DMS153 (cell line): Measurements from ENCODE around the gene SYNGAP1.
A peak's percentile ranks its signal among the peaks of the same experiment; 100 is the strongest.

Experiments
- DNase-seq: peaks from one replicate; lab custom pipeline; 2025; lab: John Stamatoyannopoulos, UW

The SYNGAP1 gene

DNA sequence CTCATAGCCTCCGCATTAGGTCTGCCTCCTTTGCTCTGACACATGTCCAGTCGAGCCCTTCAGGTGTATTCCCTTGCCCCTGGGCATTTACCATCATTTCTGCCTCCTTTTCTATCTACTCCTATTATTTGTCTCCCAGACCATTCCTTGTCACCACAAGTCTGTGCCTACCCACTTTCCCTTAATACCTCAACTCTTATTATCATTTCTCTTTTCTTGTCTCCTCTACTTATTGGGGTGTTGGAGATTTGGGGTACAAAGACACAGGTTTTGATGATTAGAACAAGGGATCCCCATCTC lies 1.4 kb downstream of the SYNGAP1 start:
- DNase-seq = no peak

DNA sequence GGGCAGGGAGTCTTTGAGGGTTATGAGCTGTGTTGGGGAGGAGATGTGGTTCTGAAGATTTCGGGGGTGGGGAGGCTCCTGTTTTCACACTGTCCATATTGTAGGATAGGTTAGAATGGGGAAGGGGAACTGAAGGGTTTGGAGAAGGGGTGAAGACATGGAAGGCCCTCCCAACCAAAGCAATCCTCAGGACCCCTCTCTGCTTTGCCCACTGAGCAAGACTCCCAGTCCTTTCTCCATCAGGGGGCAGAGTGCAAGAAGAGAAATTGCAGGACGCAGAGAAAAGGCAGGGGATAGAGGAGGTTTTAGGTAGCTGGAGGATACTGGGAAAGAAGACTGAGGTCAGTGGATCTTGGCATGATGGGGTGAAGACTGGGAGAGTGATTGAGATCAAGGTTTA lies 3.9 kb downstream of the SYNGAP1 start:
- DNase-seq = no peak

DNA sequence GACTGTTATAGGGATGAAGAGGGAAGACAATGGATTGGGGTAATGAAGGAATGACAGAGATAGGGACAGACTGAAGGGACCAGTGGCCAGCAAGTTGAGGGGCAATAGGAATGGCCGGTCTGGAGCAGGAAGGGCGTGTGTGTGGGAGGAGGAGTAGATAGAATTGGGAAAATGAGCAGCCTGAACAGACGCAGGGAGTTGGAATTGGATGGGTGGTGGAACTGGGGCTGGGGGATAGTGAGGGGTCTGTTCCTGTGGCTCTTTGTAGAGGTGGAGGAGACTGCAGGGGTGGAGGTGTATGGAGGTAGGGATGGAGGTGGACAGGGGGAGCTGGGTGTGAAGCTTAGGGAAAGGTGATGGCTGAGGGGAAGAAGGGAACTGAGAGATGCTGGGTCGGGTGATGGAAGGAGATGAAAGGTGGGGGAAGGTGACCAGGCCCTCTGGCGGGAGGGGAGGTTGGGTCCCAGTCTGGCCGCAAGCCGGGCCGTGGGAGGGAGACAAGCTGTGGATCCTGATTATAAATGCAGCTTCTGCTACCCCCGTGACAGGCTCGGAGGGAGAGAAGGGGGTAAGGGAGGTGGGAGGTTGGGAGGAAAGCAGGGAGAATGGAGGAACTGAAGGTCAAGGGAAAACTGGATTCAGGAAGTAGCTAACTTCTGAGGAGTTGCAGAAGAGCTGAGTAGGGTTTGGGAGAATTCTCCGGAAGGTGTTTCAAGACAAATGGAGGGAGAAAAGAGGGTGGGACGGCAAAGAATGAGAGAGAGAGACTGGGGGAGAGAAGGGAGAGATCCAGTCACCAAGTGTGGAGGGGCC lies 5.2 kb downstream of the SYNGAP1 start:
- no peak for DNase-seq

DNA sequence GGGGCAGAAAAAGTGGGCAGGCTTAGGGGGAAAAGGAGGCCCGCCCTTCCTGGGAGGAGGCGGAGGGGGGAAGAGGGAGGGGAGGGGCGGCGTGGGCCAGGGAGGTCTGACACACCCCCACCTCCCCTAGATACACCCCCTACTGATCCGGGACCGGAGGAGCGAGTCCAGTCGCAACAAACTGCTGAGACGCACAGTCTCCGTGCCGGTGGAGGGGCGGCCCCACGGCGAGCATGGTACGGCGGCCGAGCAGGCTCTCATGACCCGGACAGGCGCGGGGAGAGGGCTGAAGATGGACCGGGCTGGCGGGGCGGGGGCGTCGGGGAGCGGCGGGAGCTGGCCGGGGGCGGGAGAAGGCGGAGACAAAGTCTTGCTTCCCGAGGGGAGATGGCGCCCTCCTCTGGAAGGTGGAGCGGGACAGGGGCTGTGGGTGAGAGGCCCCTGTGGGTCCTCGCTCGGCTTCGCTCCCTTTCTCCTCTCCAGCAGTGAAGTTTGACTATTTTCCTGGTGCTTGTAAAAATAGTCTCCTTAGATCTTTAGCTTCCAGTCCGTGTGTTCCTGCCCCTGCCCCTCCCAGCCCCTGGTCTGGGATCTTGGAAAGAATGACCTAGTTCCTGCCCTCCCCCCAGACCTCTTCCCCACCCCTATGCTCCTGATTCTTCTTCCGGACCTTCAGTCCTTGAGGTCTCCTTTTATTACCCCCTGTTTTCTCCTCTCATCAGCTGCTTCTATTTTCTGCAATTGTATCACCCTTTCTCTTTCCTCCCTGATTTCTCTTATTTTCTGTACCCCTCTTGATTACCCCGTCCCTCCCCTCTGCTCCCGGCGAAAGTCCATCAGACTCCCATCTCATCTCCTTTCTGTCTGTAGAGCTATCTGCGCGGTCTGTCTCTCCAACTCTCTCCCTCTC lies 6.1 kb downstream of the SYNGAP1 start:
- peak; percentile 29 for DNase-seq

DNA sequence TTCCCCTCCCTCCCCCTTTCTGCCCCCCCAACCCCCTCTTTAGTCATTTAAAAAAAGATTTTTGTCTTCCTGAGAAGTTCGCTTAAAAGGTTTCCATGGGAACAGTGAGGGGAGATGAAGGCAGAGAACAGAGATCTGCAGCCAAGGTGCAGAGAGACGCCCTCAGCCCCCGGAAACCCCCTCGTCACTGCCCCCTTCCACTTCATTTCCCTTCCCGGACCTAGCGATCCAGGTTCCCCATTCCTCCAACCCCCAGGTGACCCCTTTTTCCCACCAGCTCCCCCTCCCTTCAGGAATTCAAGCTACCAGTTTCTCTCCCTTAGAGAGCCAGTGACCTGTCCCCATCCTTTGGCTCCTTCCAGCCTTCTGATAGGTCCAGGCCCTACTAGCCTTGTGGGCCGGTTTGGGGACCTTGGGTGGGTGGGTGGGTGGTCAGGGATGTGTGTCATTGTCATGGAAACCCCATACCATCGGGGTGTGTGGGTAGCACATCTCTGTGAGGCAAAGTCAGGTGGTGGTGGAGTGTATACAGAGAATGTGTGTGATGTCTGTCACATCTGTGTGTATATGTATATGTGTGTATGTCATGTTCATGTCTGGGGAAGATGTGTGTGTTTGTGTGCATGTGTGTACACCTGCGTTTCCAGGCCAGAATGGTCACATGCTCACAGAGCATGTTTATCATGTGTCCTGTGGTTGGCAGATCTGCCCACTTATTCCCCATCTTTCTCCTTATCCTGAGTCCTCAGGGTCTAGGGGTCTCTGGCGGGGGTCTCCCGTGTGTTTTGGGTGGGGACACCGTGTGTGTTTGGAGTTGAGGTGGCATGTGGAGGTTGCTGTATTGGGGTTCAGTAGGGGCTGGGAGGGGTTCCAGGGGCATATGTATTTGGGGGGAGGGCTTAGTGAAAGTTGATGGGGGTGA lies 7.0 kb downstream of the SYNGAP1 start:
- no peak for DNase-seq

DNA sequence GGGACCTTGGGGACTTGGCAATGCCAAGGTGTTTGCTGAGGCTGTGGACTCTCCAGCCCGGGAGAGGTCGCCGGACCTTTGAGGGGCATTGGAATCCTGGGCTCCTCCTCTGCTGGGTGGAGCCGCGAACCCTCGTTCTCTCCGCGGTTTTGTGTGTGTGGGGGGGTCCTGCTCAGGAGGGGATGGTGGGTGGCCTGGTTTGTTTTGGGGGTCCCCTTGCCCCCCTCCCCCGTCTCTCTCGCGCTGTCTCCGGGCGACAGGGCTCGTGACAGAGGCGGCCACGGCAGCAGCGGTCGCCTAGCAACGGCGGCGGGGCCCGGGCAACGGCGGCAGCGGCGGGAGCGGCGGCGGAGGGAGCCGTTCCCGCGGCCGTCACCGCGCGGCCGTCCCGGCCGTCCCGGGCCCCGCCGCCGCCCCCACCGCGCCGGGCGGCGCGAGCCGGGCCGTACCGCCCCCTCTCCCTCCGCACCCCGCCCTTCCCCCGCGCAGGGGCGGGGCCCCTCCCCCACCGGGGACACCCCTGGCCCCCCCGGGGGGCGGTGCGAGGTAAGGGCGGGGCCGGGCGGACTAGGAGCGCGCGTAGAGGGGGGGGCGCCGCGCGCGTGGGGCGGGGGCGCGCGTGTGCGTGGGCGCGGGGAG lies 7.8 kb downstream of the SYNGAP1 start:
- no peak for DNase-seq

DNA sequence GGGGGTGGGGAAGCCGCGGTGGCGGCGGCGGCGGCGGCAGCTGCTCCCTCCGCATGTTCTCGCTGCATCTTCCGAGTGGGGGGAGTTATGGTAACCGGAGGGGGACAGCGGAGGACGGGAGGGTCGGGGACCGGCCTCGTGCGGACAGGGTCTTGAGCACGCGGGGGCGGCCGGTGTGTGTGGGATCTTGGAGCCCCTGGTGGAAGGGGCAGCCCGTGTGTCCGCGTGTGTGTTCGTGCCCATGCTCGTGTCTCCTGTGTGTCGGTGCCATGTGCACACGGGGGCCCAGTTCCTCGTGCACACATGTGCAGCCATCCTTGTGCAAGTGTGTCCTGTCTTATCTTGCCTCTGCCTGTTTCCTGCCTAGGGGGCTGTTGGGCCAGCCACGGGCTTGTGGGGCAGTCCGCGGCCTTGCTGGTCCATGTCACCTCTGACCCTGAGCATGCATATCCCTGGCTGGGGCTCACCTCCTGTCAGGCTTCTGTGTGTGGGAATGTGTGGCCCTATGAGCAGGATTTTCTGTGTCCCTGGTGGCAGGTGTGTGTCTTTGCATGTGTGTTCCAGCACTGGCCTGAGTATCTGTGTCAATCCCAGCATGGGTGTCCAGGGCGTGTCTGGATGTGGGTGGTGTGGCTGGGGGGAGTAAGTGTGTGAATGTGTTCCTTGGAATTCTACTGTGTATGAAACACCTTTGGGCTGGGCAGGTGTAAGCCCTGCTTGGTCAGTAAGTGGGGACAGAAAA lies 8.5 kb downstream of the SYNGAP1 start:
- DNase-seq = no peak

DNA sequence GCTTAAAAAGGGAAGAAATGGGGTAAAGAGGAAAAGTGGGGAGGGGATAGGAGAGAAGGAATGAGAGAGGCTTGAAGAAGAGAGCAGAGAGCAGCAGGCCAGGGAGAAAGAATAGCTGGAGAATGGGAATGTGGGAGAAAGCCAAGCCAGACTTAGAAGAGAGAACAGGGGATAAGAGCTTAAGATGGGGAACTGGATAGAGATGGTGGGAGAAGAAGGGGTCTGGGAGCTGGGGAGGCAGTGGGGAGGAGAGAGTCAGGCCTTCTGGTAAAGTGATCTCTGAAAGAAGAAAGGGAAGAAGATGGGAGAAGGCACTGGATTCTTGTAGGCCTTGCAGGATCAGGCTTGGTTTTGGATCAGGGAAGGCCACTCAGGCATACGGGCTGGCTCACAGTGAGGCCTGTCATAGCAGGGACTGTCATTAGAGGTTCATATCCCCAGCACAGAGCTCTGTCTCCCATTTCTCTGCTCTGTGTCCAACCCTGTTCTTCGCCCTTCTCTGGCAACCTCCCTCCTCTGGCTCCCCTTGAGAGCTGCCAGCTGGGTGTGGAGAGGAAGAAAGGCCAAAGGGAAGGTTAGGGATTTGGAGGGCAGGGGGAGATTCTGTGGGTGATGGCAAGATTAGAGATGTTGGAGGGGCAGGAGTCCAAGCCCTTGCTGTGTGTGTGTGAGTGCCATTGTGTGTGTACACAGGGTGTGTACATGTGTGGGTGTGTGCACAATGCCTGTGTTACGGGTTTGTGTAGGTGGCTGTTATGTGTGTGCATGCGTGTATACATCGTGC lies 9.3 kb downstream of the SYNGAP1 start:
- DNase-seq = no peak

DNA sequence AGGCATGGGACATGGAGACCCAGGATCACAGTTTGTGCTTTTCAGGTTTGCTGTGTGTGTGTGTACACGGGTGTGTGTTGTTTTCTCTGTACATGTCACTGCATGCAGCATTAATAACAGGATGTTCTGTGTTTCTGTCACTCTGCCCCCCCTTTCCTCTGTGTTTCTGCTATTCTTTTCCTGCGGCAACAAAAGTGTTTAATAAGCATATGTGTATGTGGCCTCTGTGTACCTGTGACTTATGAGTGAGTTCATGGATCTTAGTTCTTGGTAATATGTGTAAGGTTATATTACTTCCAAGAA lies 9.8 kb downstream of the SYNGAP1 start:
- DNase-seq = no peak

DNA sequence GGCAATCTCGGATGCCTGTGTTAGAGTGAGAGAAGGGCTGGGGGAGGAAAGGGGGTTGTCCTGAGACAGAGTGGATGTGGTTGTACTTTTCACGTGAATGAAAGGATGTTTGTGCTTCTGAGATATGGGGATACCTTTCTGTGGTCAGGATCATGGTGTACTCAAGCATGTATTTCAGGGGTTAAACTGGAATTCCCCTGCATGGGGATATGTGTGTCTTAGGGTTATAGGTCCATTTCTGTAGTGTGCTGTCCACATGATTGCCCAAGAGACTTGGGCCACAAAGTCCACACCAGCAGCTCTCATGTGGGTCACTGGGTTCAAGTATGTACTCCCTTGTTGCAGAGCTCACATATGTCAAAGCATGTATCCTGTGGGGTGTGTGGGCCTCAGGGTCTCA lies 10.5 kb downstream of the SYNGAP1 start:
- no peak for DNase-seq

DNA sequence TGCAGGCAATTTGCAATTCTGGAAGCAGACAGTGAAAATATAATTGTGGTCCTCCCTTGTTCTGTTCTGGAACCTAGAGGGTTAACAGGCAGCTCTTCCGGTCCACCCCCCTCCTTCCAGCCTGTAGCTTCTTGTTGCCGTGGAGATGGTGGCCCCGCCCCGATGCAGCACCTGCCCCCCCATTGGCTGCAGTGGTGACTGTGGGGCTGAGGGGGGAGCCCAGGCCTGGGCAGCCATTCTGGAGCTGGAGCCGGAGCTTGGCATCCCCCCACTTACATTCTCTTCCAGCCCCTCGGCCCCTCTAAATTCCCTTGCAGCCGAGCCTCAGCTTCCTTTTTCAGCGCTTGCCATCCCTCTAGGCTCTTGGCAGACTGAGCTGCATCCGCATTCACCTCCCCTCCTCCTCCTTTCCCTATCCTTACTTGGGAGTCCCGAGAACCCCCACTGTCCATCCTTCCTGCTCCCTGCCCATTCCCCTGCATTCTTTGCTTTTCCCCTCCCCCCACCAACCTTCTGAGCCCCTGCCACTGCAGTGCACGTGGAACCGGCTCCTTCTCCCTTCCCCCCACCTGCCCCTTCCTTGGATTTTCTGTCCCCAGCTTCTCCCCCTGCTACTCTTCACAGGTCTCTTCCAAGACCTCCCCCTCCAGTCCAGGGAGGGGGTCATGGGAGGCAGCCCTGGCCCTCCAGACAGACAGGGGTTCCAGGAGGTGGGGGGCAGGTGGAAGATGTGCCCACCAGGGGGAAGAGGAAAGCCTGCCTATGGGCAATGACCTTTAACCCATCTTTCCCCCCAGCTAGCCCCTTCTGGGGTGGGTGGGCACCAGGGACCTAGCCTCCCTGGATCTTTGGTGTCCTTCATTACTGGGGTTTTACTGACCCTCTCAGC lies 11.4 kb downstream of the SYNGAP1 start:
- no peak for DNase-seq

DNA sequence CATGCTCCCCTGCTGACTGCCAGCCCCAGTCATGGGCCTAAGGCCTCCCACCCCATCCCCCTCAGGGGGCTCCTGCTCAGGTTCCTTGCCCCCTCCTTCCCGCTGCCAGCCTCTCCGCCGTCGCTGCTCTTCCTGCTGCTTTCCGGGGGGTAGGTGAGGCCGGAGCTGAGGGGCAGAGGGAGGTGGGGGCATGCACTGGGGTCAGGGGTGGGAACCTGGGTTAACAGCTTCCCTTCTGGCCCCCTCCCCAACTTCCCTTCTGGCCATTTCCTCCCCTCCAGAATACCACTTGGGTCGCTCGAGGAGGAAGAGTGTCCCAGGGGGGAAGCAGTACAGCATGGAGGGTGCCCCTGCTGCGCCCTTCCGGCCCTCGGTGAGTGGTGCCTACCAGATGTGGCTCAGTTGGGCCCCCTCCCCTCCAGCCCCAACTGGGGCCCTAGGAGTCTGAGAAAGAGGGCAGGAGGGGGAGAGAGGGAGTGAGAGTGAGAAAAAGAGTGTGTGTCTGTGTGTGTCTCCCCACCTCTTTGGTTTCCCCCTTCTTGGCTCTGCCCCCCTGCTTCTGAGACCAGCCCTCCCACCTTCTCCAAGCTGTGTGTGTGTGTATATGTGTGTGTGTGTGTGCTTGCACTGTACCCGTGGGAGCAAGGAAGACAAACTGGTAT lies 12.1 kb downstream of the SYNGAP1 start:
- DNase-seq = no peak

DNA sequence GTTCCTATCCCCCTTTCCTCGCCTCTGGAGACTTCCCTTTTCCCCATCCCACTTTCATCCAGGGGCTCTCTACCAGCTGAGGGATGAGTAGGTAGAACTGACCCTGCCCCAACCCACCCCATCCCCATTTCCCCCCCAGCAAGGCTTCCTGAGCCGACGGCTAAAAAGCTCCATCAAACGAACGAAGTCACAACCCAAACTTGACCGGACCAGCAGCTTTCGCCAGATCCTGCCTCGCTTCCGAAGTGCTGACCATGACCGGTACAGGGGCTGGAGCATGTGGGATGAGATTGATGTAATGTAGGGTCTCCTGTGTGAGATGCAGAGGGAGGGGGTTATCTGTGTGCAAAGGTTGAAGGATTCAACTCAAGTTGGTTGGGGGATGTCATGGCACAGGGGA lies 12.7 kb downstream of the SYNGAP1 start:
- DNase-seq = no peak

DNA sequence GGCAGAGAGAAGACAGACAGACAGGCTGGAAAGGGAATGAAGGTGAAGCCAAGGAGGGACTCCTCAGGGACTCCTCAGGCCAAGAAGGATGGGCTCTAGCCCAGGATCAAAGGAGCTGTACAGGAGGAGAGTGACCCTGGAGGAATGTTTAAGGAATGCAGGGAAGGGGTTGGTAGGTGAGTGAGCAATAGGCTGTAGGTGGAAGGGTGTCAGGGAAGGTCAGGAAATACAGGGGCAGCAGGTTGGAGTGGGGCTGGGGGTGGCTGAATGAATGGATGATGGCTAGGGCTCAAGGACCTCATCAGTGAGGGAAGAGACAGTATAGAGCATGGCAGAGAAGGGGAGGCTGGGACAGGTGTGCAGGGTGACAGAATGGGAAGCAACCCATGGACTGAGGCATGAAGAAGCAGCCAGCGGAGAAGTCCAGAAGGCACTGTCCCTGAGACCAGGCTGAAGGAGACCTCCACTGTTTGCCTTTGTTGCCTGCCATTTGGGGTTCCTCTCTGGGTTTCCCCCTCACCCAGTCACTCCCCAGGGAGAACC lies 13.2 kb downstream of the SYNGAP1 start:
- no peak for DNase-seq

DNA sequence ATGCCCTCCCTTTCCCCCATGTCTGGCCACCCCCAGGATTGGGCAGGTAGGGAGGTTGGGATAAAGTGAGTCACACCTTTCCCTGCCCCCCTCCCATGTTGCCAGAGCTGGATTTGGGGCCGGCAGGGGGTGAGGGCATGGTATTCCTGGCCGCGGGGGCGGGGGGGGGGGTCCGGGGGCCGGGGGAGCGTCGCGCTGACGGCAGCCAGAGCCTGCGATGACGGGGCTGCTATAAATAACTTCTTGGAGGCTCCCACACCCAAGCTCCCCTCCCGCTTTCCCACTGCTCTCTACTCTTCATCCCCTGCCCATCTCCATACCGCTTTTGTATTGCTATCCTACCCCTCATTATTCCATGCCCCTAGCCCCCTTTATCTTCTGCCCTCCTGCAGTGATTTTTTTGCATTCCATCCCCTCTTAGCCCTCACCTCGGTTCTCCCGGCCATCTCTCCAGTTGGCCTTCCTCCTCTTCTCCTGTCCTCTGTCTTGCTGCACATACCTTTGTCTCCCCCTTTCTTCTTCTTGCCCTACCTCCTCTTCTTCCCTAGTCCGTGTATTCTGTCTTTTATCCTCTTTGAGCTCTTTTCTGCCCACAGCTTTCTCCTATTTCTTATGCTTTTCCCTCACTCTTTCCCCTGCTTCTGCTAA lies 13.8 kb downstream of the SYNGAP1 start:
- DNase-seq = no peak

DNA sequence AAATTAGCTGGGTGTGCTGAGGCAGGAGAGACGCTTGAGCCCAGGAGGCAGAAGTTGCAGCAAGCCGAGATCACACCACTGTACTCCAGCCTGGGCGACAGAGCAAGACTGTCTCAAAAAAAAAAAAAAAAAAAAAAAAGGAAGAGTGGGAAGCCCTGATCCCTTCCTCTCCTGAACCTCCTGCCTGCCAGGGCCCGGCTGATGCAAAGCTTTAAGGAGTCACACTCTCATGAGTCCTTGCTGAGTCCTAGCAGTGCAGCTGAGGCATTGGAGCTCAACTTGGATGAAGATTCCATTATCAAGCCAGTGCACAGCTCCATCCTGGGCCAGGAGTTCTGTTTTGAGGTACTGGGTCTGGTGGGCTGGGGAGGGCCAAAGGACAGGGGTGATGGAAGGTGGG lies 15.1 kb downstream of the SYNGAP1 start:
- no peak for DNase-seq

DNA sequence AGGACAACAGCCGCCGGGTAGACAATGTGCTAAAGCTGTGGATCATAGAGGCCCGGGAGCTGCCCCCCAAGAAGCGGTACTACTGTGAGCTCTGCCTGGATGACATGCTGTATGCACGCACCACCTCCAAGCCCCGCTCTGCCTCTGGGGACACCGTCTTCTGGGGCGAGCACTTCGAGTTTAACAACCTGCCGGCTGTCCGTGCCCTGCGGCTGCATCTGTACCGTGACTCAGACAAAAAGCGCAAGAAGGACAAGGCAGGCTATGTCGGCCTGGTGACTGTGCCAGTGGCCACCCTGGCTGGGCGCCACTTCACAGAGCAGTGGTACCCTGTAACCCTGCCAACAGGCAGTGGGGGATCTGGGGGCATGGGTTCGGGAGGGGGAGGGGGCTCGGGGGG lies 17.8 kb downstream of the SYNGAP1 start:
- no peak for DNase-seq

DNA sequence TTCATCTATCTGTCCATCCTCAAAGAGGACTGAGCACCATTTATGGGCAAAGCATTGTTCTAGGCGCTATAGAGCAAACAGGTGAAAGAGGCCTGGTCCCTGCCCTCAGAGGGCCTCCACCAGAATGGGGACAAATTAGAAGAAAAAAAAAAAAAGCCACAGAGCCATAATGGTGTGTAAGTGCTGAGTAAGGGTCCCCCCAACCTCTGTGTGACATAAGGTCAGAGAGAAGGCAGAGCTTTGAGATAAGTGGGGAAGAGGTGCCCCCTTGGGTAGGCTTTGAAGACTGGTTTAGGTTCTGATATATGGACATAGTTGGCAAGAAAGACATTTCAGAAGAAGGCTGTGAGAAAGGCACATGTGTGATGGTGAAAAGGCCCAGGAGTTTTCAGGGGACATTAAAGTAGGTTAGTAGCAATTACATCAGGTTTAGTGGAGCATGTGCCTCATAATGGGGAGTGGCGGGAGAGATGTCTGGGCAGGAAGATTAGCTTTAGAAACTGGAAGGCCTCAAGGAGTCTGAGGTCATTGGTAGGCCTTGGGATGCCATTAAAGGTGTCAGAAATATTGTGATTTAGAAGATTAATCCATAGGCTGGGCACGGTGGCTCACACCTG lies 19.2 kb downstream of the SYNGAP1 start:
- DNase-seq = no peak
